Epithelial cell of proximal tubule (primary cell): Measurements from ENCODE around the gene GALNT2. TPM values are rescaled to one million over a fixed set of nuclear protein-coding genes. Genes with fewer than 3 reads are reported as not detected.

Experiments
- DNase-seq: peaks from one replicate; pipeline ENCODE4 v3.0.0-alpha.2; 2011; ENCODE audit warnings: low read depth
- H3K4me3 ChIP-seq: 2 replicates; pipeline ENCODE4 v1.5.1; 2011; ENCODE audit warnings: low read depth, mild to moderate bottlenecking, low read length
- CTCF ChIP-seq: conservative IDR thresholded peaks from 2 replicates; pipeline ENCODE4 v1.5.1; 2012; ENCODE audit warnings: low read depth, mild to moderate bottlenecking, low read length
- total RNA-seq: library from RNA; depleted of rRNA; stranded (reverse); fragments of >200 nt; gene quantifications from 2 replicates; pipeline ENCODE4 v1.2.3, GENCODE V29; 2015

Gene GALNT2
- total RNA-seq, 1 donor from 2014 or later: 52.1 TPM

GRCh38 chr1:230148126-230148652 is 81.2 kb downstream of the GALNT2 start:
- no peak overlapping the region for H3K4me3 ChIP-seq
- no peak for DNase-seq
- no peak for TF ChIP-seq CTCF

GRCh38 chr1:230148768-230149469 is 81.9 kb downstream of the GALNT2 start:
- no peak overlapping the region for H3K4me3 ChIP-seq
- no peak for DNase-seq
- no peak for TF ChIP-seq CTCF

GRCh38 chr1:230149751-230150584 is 82.9 kb downstream of the GALNT2 start:
- TF ChIP-seq CTCF: no peak
- DNase-seq: no peak
- no peak overlapping the region for H3K4me3 ChIP-seq

- TF ChIP-seq CTCF: no peak
- no peak for DNase-seq
Measured at GRCh38 chr1:230150615-230151014, 83.6 kb downstream of the GALNT2 start.

GRCh38 chr1:230151924-230152468 is 85.0 kb downstream of the GALNT2 start:
- DNase-seq: no peak
- TF ChIP-seq CTCF: no peak
- H3K4me3 ChIP-seq: no peak overlapping the region

More at GRCh38 chr1:230150615-230151014, 83.6 kb downstream of the GALNT2 start:
- no peak overlapping the region for H3K4me3 ChIP-seq

- DNase-seq: no peak
- no peak for TF ChIP-seq CTCF
- H3K4me3 ChIP-seq: no peak overlapping the region
Measured at GRCh38 chr1:230152999-230153398, 86.0 kb downstream of the GALNT2 start.
